Measurements from ENCODE around the gene TMEM98.

GRCh38 chr17:32976605-32977004, 48.7 kb downstream of the TMEM98 start:
- TF ChIP-seq POLR2A (IDR thresholded peaks at IDR 0.05) (no peak), CTCF (IDR thresholded peaks at IDR 0.05) (no peak)
